ENCODE results near the gene DLGAP1.

GRCh38 chr18:4204438-4204720, 250.7 kb downstream of the DLGAP1 start:
- TF ChIP-seq POLR2AphosphoS5 (IDR thresholded peaks at IDR 0.05) = no peak
- no peak for TF ChIP-seq CTCF (IDR thresholded peaks at IDR 0.05)

Data from gastroesophageal sphincter (tissue), 3 donors.